Lower lobe of right lung (tissue), 2 donors: ENCODE results near the gene ALAS1. TPM values are rescaled to one million over a fixed set of nuclear protein-coding genes. Genes with fewer than 3 reads are reported as not detected.

Experiments used
- ATAC-seq, 2 donors: fragments of 200-7000 bp; cut with Tn5 transposase; one replicate each; pipeline ENCODE4 v1.9.1; 2020 to 2022; ENCODE audit warnings: mild to moderate bottlenecking in 2 of 2, moderate library complexity in 2 of 2
- DNase-seq: peaks from one replicate; pipeline ENCODE4 v3.0.0-alpha.2; 2020
- H3K27ac ChIP-seq: fragments of 200-600 bp; one replicate; pipeline ENCODE4 v1.8.0; 2022
- H3K27me3 ChIP-seq: fragments of 200-600 bp; one replicate; pipeline ENCODE4 v1.8.0; 2022; ENCODE audit warnings: low read depth
- H3K36me3 ChIP-seq: fragments of 200-600 bp; one replicate; pipeline ENCODE4 v1.8.0; 2022; ENCODE audit warnings: mild to moderate bottlenecking
- H3K4me1 ChIP-seq: fragments of 200-600 bp; one replicate; pipeline ENCODE4 v1.8.0; 2022
- H3K4me3 ChIP-seq: fragments of 200-600 bp; one replicate; pipeline ENCODE4 v1.8.0; 2022; ENCODE audit warnings: mild to moderate bottlenecking
- H3K9me3 ChIP-seq: fragments of 200-600 bp; one replicate; pipeline ENCODE4 v1.8.0; 2022
- CTCF ChIP-seq: fragments of 200-600 bp; IDR thresholded peaks from one replicate; pipeline ENCODE4 v1.8.0; 2022; ENCODE audit warnings: antibody characterized with exemption, mild to moderate bottlenecking
- intact Hi-C: fragments of 100-400 bp; cut with DNase I; formaldehyde crosslinking; loops from one replicate; pipeline ENCODE4 v1.11.0; 2022
- total RNA-seq: library from RNA; stranded (reverse); fragmentation: NEBNext Ultra II Directional; extraction: Animal tissue kit (Norgen Biotek cat#: 25700); gene quantifications from one replicate; pipeline ENCODE4 v1.2.1, GENCODE V29; 2021
- donor health status: DM: no; HTN: yes; CAD: no; lungs with severe emphysema.

Gene ALAS1
- total RNA-seq, 1 donor from 2014 or later = 103 TPM

GRCh38 chr3:52185311-52185710 is 12.6 kb upstream of the ALAS1 start:
- no peak for DNase-seq
- H3K4me1 ChIP-seq = peaks cover 11% of the 10 kb centered on the region
- TF ChIP-seq CTCF = no peak
- H3K36me3 ChIP-seq = no peaks in the 10 kb centered on the region
- no peaks in the 10 kb centered on the region for H3K9me3 ChIP-seq
- intact Hi-C loops = no loop called here
- no peak for ATAC-seq
- no peak overlapping the region for H3K4me3 ChIP-seq
- H3K27me3 ChIP-seq = no peaks in the 10 kb centered on the region
- H3K27ac ChIP-seq = no peak overlapping the region

- H3K27me3 ChIP-seq = no peaks in the 10 kb centered on the region
- H3K4me1 ChIP-seq = peaks cover 17% of the 10 kb centered on the region
- H3K4me3 ChIP-seq = no peak overlapping the region
- no peaks in the 10 kb centered on the region for H3K36me3 ChIP-seq
- no peaks in the 10 kb centered on the region for H3K9me3 ChIP-seq
- peak; percentile 40 to 43 for ATAC-seq
- no peak overlapping the region for H3K27ac ChIP-seq
- DNase-seq = peak; percentile 73
- TF ChIP-seq CTCF = no peak
- intact Hi-C loops = no loop called here
Observed at GRCh38 chr3:52185837-52186236, 12.1 kb upstream of the ALAS1 start.

GRCh38 chr3:52186729-52187128 is 11.2 kb upstream of the ALAS1 start:
- intact Hi-C loops = no loop called here
- no peaks in the 10 kb centered on the region for H3K27me3 ChIP-seq
- no peak overlapping the region for H3K27ac ChIP-seq
- H3K4me1 ChIP-seq = peaks cover 25% of the 10 kb centered on the region
- no peak for DNase-seq
- H3K4me3 ChIP-seq = no peak overlapping the region
- no peak for TF ChIP-seq CTCF
- no peaks in the 10 kb centered on the region for H3K36me3 ChIP-seq
- no peaks in the 10 kb centered on the region for H3K9me3 ChIP-seq
- ATAC-seq = no peak

- ATAC-seq (no peak), DNase-seq (no peak)
- Histone ChIP-seq H3K9me3 (no peaks in the 10 kb centered on the region), H3K4me1 (peaks cover 26% of the 10 kb centered on the region), H3K27me3 (no peaks in the 10 kb centered on the region), H3K27ac (no peak overlapping the region), H3K36me3 (no peaks in the 10 kb centered on the region), H3K4me3 (no peak overlapping the region)
- no peak for TF ChIP-seq CTCF
- intact Hi-C loops = no loop called here
Observed at GRCh38 chr3:52188556-52188955, 9.4 kb upstream of the ALAS1 start.

GRCh38 chr3:52190294-52191074 is 7.5 kb upstream of the ALAS1 start:
- Histone ChIP-seq H3K27ac (peak overlapping the region; percentile 71), H3K9me3 (no peaks in the 10 kb centered on the region), H3K27me3 (no peaks in the 10 kb centered on the region), H3K36me3 (no peaks in the 10 kb centered on the region), H3K4me3 (no peak overlapping the region), H3K4me1 (peaks cover 42% of the 10 kb centered on the region)
- no peak for TF ChIP-seq CTCF
- DNase-seq = peak; percentile 65
- intact Hi-C loops = no loop called here
- ATAC-seq = peak; percentile 41 to 54
